NT2/D1 (cell line): ENCODE measurements around the gene RPS6KA2.

Experiments used
- YY1 ChIP-seq: IDR thresholded peaks from 2 replicates; pipeline ENCODE4 v1.6.1; 2011; ENCODE audit not compliant: insufficient read length, insufficient read depth
- ZNF274 ChIP-seq: IDR thresholded peaks from 2 replicates; pipeline ENCODE4 v1.6.1; 2011; ENCODE audit warnings: mild to moderate bottlenecking, low read depth, low read length

DNA sequence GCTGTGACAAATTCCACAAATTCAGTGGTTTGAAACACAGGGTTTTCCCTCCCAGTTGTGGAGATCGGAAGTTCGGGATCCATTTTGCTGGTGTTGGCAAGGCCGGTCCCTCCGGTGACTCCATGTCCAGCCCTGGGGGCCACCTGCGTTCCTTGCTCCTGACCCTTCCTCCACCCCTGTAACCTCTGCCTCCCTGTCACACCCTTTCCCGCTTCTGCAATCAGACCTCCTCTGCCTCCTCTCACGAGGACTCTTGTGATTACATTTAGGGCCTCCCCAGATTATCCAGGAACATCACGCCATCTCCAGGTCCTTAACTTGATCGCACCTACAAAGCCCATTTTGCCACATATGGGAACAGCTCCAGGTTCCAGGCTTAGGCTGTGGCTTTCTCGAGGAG, 12.5 kb downstream of the RPS6KA2 start:
- TF ChIP-seq YY1, result no peak
- no peak for TF ChIP-seq ZNF274
